PC-9 (cell line): Measurements from ENCODE around the gene SDCCAG8. TPM values are rescaled to one million over a fixed set of nuclear protein-coding genes. Genes with fewer than 3 reads are reported as not detected.
"Not testable (repeated sequence)": the region's sequence is repeated elsewhere in the genome, so short reads cannot be mapped to it uniquely, and the experiment has no call there.

Source experiments
- BruUV-seq: library from RNA; stranded (reverse); fragments of 400-500 nt; replicated peaks from 2 replicates; lab custom pipeline; 2021; lab: Mats Ljungman, UMichigan
- CTCF ChIA-PET: fragments of 300-600 bp; sonication (Branson Sonifier 250); formaldehyde crosslinking; loops from one replicate; lab custom pipeline; 2022; ENCODE audit warnings: antibody characterized with exemption; lab: Charles Lee
- POLR2A ChIA-PET: fragments of 300-600 bp; sonication (Branson Sonifier 250); formaldehyde crosslinking; loops from one replicate; lab custom pipeline; 2022; ENCODE audit warnings: antibody characterized with exemption; ENCODE audit not compliant: unreplicated experiment; lab: Charles Lee
- DNase-seq, 2 experiments: peaks; one replicate each; pipeline versions ENCODE4 v3.0.0 to v3.0.0-alpha.2; 2015 to 2022; ENCODE audit warnings: mixed read lengths in 1 of 2
- H2AFZ ChIP-seq: fragments of 200-600 bp; sonication (generic); 2 replicates; pipeline ENCODE4 v1.8.1; 2017; ENCODE audit warnings: antibody characterized with exemption
- H3F3A ChIP-seq: fragments of 200-600 bp; sonication (generic); 2 replicates; pipeline ENCODE4 v1.8.1; 2017; ENCODE audit warnings: antibody characterized with exemption, mild to moderate bottlenecking, low read depth; ENCODE audit not compliant: insufficient read depth
- H3K27ac ChIP-seq: fragments of 200-600 bp; sonication (generic); 2 replicates; pipeline ENCODE4 v1.6.1; 2016; ENCODE audit warnings: mixed run types
- H3K27me3 ChIP-seq: fragments of 200-600 bp; sonication (generic); 2 replicates; pipeline ENCODE4 v1.6.1; 2016; ENCODE audit warnings: low read depth, mixed run types; ENCODE audit not compliant: insufficient read depth
- H3K36me3 ChIP-seq: fragments of 200-600 bp; sonication (generic); 2 replicates; pipeline ENCODE4 v1.6.1; 2016; ENCODE audit warnings: low read depth, mixed run types
- H3K4me1 ChIP-seq: fragments of 200-600 bp; sonication (generic); replicated peaks from 2 replicates; pipeline ENCODE4 v1.6.1; 2016; ENCODE audit warnings: mixed run types; ENCODE audit not compliant: insufficient read depth
- H3K4me2 ChIP-seq: fragments of 200-600 bp; sonication (generic); 2 replicates; pipeline ENCODE4 v1.6.1; 2017; ENCODE audit warnings: mixed run types
- H3K4me3 ChIP-seq: fragments of 200-600 bp; sonication (generic); 2 replicates; pipeline ENCODE4 v1.6.1; 2016; ENCODE audit warnings: mixed run types
- H3K79me2 ChIP-seq: fragments of 200-600 bp; sonication (generic); 2 replicates; pipeline ENCODE4 v1.6.1; 2017; ENCODE audit warnings: low read depth, mixed run types
- H3K9me2 ChIP-seq: fragments of 200-600 bp; sonication (generic); 2 replicates; pipeline ENCODE4 v1.8.1; 2017; ENCODE audit warnings: mild to moderate bottlenecking; ENCODE audit not compliant: insufficient read depth
- H3K9me3 ChIP-seq: fragments of 200-600 bp; sonication (generic); 2 replicates; pipeline ENCODE4 v1.8.1; 2016; ENCODE audit warnings: low read depth; ENCODE audit not compliant: insufficient read depth
- H4K20me1 ChIP-seq: fragments of 200-600 bp; sonication (generic); 2 replicates; pipeline ENCODE4 v1.8.1; 2017; ENCODE audit not compliant: insufficient read depth
- EZH2 ChIP-seq: fragments of 200-600 bp; sonication (generic); IDR thresholded peaks from 2 replicates; pipeline ENCODE4 v1.8.0; 2017; ENCODE audit warnings: antibody characterized with exemption, low read depth
- intact Hi-C: fragments of 100-400 bp; cut with micrococcal nuclease; formaldehyde crosslinking; loops from one replicate; pipeline ENCODE4 v1.10.0; 2022; ENCODE audit not compliant: unreplicated experiment
- total RNA-seq: library from RNA; stranded (reverse); gene quantifications from 2 replicates; pipeline ENCODE4 v1.2.3, GENCODE V29; 2021
- TF ChIP-seq, protein P1 (sequence below): fragments of 200-600 bp; sonication (generic); conservative IDR thresholded peaks from 2 replicates; pipeline ENCODE4 v1.6.1; 2017; ENCODE audit warnings: mixed run types, antibody characterized with exemption, mild to moderate bottlenecking, moderate library complexity

SDCCAG8 gene
- total RNA-seq, 1 experiment from 2014 or later: 22.7 TPM

DNA sequence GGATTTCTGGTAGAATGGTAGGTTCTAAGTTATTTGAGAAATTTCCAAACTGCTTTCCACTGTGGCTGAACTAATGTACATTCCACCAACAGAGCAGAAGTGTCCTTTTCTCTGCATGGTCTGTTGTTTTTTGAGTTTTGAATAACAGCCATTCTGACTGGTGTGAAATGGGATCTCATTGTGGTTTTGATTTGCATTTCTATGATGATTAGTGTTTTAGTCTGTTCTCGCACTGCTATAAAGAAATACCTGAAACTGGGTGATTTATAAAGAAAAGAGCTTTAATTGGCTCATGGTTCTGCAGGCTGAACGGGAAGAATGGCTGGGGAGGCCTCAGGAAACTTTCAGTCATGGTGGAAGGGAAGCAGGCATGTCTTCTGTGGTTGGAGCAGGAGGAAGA, 80.3 kb downstream of the SDCCAG8 start:
- intact Hi-C loops: no loop called here
- Histone ChIP-seq H4K20me1 (no peaks in the 10 kb centered on the region), H3K27ac (no peak overlapping the region), H3K79me2 (no peaks in the 10 kb centered on the region), H3K36me3 (peaks cover under 1% of the 10 kb centered on the region; the same call in 1 of the 2 replicates), H2AFZ (no peak overlapping the region), H3K9me3 (no peaks in the 10 kb centered on the region), H3F3A (no peaks in the 10 kb centered on the region), H3K27me3 (no peaks in the 10 kb centered on the region), H3K9me2 (no peaks in the 10 kb centered on the region; the same call in 1 of the 2 replicates), H3K4me3 (no peak overlapping the region), H3K4me1 (no peaks in the 10 kb centered on the region), H3K4me2 (no peak overlapping the region)
- CTCF ChIA-PET: no interaction called here
- no peak for TF ChIP-seq EZH2
- TF ChIP-seq, protein P1, sequence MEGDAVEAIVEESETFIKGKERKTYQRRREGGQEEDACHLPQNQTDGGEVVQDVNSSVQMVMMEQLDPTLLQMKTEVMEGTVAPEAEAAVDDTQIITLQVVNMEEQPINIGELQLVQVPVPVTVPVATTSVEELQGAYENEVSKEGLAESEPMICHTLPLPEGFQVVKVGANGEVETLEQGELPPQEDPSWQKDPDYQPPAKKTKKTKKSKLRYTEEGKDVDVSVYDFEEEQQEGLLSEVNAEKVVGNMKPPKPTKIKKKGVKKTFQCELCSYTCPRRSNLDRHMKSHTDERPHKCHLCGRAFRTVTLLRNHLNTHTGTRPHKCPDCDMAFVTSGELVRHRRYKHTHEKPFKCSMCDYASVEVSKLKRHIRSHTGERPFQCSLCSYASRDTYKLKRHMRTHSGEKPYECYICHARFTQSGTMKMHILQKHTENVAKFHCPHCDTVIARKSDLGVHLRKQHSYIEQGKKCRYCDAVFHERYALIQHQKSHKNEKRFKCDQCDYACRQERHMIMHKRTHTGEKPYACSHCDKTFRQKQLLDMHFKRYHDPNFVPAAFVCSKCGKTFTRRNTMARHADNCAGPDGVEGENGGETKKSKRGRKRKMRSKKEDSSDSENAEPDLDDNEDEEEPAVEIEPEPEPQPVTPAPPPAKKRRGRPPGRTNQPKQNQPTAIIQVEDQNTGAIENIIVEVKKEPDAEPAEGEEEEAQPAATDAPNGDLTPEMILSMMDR: no peak
- POLR2A ChIA-PET: no interaction called here
- BruUV-seq: no TSS peak
- DNase-seq: no peak

DNA sequence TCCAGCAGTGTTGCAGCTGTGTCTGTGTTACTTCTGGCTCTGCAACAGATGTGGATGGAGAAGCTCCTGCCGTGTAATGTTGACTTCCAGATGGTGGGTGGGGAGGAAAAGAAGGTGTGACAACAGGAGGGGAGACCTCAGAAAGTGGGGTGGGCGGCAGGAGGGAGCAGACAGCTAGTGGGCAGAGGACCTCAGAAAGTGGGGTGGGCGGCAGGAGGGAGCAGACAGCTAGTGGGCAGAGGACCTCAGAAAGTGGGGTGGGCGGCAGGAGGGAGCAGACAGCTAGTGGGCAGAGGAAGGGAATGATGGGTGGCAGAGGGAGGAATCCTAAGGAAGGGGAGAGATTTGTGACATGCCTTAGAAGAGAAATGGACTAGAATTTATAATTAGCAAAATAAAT, 83.0 kb downstream of the SDCCAG8 start:
- H3K27ac ChIP-seq, H3K9me2 ChIP-seq, H3K4me3 ChIP-seq, CTCF ChIA-PET, H3K4me1 ChIP-seq, POLR2A ChIA-PET, DNase-seq, H4K20me1 ChIP-seq, H3K4me2 ChIP-seq, H3K79me2 ChIP-seq, H3K27me3 ChIP-seq, BruUV-seq, H3K36me3 ChIP-seq, intact Hi-C loops, H3K9me3 ChIP-seq, H2AFZ ChIP-seq, H3F3A ChIP-seq: not testable (repeated sequence)

DNA sequence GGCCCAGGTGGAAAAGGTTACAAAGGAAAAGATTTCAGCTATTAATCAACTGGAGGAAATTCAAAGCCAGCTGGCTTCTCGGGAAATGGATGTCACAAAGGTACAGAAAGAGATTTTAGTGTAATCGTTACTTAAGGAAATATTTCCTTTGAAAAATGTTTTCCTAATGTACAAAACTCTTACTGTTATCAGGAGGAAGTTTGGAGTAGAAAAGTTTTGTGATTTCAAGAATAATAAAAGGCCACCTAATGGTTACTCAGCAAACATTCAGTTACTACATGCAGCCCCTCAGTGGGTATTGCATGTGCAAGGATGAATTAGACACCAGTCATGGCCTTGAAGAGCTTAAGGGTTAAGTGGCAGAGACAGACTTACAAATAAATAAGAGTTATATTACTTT, 85.2 kb downstream of the SDCCAG8 start:
- BruUV-seq: no TSS peak

More for the DNA sequence above, 85.2 kb downstream of the SDCCAG8 start:
- H3K79me2 ChIP-seq: no peaks in the 10 kb centered on the region
- POLR2A ChIA-PET: no interaction called here
- H3K4me1 ChIP-seq: no peaks in the 10 kb centered on the region
- H3K27ac ChIP-seq: no peak overlapping the region
- H3K4me3 ChIP-seq: no peak overlapping the region
- TF ChIP-seq EZH2: no peak
- TF ChIP-seq, protein P1: no peak
- CTCF ChIA-PET: no interaction called here
- H2AFZ ChIP-seq: no peak overlapping the region
- no peak overlapping the region for H3K4me2 ChIP-seq
- peaks cover 8% of the 10 kb centered on the region; the same call in 1 of the 2 replicates for H3K36me3 ChIP-seq
- H3K9me2 ChIP-seq: no peaks in the 10 kb centered on the region; the same call in 1 of the 2 replicates
- no peaks in the 10 kb centered on the region for H3K9me3 ChIP-seq
- H3F3A ChIP-seq: peaks cover 6% of the 10 kb centered on the region
- intact Hi-C loops: loop anchor here (10.0 kb wide), 3 partner anchors 374 to 614 kb away; no protein-coding TSS in a partner anchor
- no peak for DNase-seq
- no peaks in the 10 kb centered on the region for H4K20me1 ChIP-seq
- H3K27me3 ChIP-seq: no peaks in the 10 kb centered on the region
